Fibroblast of lung (primary cell): ENCODE data around the gene KRTAP10-12. TPM values are rescaled to one million over a fixed set of nuclear protein-coding genes. Genes with fewer than 3 reads are reported as not detected.

Experiments used
- DNase-seq, 2 donors: peaks; one replicate each; pipeline versions ENCODE4 v3.0.0 to v3.0.0-alpha.2; 2010; ENCODE audit warnings: low read depth in 2 of 2
- H2AFZ ChIP-seq: 2 replicates; pipeline ENCODE4 v1.5.1; 2012; ENCODE audit warnings: low read length, control low read depth, inconsistent platforms
- H3K27ac ChIP-seq: 2 replicates; pipeline ENCODE4 v1.5.1; 2011; ENCODE audit warnings: low read length, control low read depth; ENCODE audit not compliant: insufficient read depth
- H3K27me3 ChIP-seq: 2 replicates; pipeline ENCODE4 v1.5.1; 2011; ENCODE audit warnings: mild to moderate bottlenecking, low read length; ENCODE audit not compliant: control insufficient read depth, insufficient read depth
- H3K36me3 ChIP-seq: 2 replicates; pipeline ENCODE4 v1.5.1; 2011; ENCODE audit warnings: low read length; ENCODE audit not compliant: control insufficient read depth, insufficient read depth
- H3K4me1 ChIP-seq: 2 replicates; pipeline ENCODE4 v1.5.1; 2011; ENCODE audit warnings: low read length; ENCODE audit not compliant: control insufficient read depth, insufficient read depth; ENCODE audit errors: extremely low read depth
- H3K4me2 ChIP-seq: 2 replicates; pipeline ENCODE4 v1.5.1; 2011; ENCODE audit warnings: low read length, control low read depth; ENCODE audit not compliant: insufficient read depth; ENCODE audit errors: extremely low read depth
- H3K4me3 ChIP-seq, 4 experiments: fragments of 200-600 bp in 1 of 4; sonication (generic) in 1 of 4; replicated peaks in 1 of 4; 2 replicates each; pipeline ENCODE4 v1.5.1; 2011 to 2016; ENCODE audit warnings: low read length in 4 of 4, low read depth in 3 of 4, mild to moderate bottlenecking in 3 of 4, control low read depth in 2 of 4, inconsistent platforms in 1 of 4, mixed read lengths in 1 of 4; ENCODE audit not compliant: insufficient read depth in 1 of 4; ENCODE audit errors: control extremely low read depth in 1 of 4
- H3K79me2 ChIP-seq: 2 replicates; pipeline ENCODE4 v1.5.1; 2012; ENCODE audit warnings: mild to moderate bottlenecking, low read length, inconsistent platforms; ENCODE audit not compliant: control insufficient read depth, insufficient read depth
- H3K9ac ChIP-seq: 2 replicates; pipeline ENCODE4 v1.5.1; 2011; ENCODE audit warnings: mild to moderate bottlenecking, low read length, control low read depth; ENCODE audit not compliant: insufficient read depth
- H3K9me3 ChIP-seq: 2 replicates; pipeline ENCODE4 v1.5.1; 2012; ENCODE audit warnings: low read depth, low read length; ENCODE audit not compliant: control insufficient read depth, insufficient read depth
- H4K20me1 ChIP-seq: 2 replicates; pipeline ENCODE4 v1.5.1; 2011; ENCODE audit warnings: low read length; ENCODE audit not compliant: control insufficient read depth, insufficient read depth; ENCODE audit errors: extremely low read depth
- EZH2 ChIP-seq: IDR thresholded peaks from 2 replicates; pipeline ENCODE4 v1.5.1; 2012; ENCODE audit warnings: low read length, control low read depth, mild to moderate bottlenecking; ENCODE audit errors: missing control alignments
- polyA plus RNA-seq, 2 donors: library from polyadenylated mRNA; depleted of rRNA in 1 of 2; stranded (reverse) in 1 of 2; unstranded in 1 of 2; fragments of >200 nt; gene quantifications; 2 replicates each; pipeline ENCODE4 v1.2.1, GENCODE V29; 2011 to 2012; ENCODE audit warnings: missing spikeins in 1 of 2
- total RNA-seq: library from RNA; depleted of rRNA; stranded (reverse); fragments of >200 nt; gene quantifications from 2 replicates; pipeline ENCODE4 v1.2.1, GENCODE V29; 2014
- TF ChIP-seq, protein P1 (sequence below), 2 donors: IDR thresholded peaks in 1 of 2; conservative IDR thresholded peaks in 1 of 2; 1 replicate in 1 of 2; 2 replicates in 1 of 2; pipeline ENCODE4 v1.5.1; 2011 to 2012; ENCODE audit warnings: low read length in 2 of 2, control low read depth in 1 of 2, inconsistent platforms in 1 of 2, low read depth in 1 of 2, mild to moderate bottlenecking in 1 of 2

Gene KRTAP10-12
- total and polyA plus RNA-seq, 2 donors (not counting 1 experiment from before 2014, with no cell fraction given), result not detected

GRCh38 chr21:44708866-44709425 is 12.0 kb downstream of the KRTAP10-12 start:
- Histone ChIP-seq H3K9me3 (no peaks in the 10 kb centered on the region), H2AFZ (no peak overlapping the region), H3K9ac (no peak overlapping the region), H3K4me1 (no peaks in the 10 kb centered on the region), H4K20me1 (no peaks in the 10 kb centered on the region), H3K27me3 (peaks cover 63% of the 10 kb centered on the region), H3K79me2 (no peaks in the 10 kb centered on the region), H3K27ac (no peak overlapping the region), H3K4me3 (no peak overlapping the region), H3K4me2 (no peak overlapping the region), H3K36me3 (no peaks in the 10 kb centered on the region)
- no peak for DNase-seq
- no peak for TF ChIP-seq EZH2
- TF ChIP-seq, protein P1, sequence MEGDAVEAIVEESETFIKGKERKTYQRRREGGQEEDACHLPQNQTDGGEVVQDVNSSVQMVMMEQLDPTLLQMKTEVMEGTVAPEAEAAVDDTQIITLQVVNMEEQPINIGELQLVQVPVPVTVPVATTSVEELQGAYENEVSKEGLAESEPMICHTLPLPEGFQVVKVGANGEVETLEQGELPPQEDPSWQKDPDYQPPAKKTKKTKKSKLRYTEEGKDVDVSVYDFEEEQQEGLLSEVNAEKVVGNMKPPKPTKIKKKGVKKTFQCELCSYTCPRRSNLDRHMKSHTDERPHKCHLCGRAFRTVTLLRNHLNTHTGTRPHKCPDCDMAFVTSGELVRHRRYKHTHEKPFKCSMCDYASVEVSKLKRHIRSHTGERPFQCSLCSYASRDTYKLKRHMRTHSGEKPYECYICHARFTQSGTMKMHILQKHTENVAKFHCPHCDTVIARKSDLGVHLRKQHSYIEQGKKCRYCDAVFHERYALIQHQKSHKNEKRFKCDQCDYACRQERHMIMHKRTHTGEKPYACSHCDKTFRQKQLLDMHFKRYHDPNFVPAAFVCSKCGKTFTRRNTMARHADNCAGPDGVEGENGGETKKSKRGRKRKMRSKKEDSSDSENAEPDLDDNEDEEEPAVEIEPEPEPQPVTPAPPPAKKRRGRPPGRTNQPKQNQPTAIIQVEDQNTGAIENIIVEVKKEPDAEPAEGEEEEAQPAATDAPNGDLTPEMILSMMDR (conservative IDR thresholded peaks at IDR 0.05 in 1 of 2, IDR thresholded peaks at IDR 0.05 in 1 of 2; ENCODE audit: low read depth in 1 of 2, low read length in 2 of 2), result no peak

GRCh38 chr21:44709426-44710293 is 12.7 kb downstream of the KRTAP10-12 start:
- peak in 1 of 2 donors; percentile 16 for DNase-seq
- no peak overlapping the region for H3K4me3 ChIP-seq
- H2AFZ ChIP-seq, result no peak overlapping the region
- H3K9ac ChIP-seq, result no peak overlapping the region
- H3K9me3 ChIP-seq, result no peaks in the 10 kb centered on the region
- no peak overlapping the region for H3K27ac ChIP-seq
- H3K4me1 ChIP-seq, result no peaks in the 10 kb centered on the region
- H3K4me2 ChIP-seq, result no peak overlapping the region
- peaks cover 62% of the 10 kb centered on the region for H3K27me3 ChIP-seq
- peak; percentile 70 for TF ChIP-seq EZH2
- TF ChIP-seq, protein P1 (conservative IDR thresholded peaks at IDR 0.05 in 1 of 2, IDR thresholded peaks at IDR 0.05 in 1 of 2; ENCODE audit: low read depth in 1 of 2, low read length in 2 of 2), result no peak
- no peaks in the 10 kb centered on the region for H4K20me1 ChIP-seq
- no peaks in the 10 kb centered on the region for H3K79me2 ChIP-seq
- no peaks in the 10 kb centered on the region for H3K36me3 ChIP-seq

DNA sequence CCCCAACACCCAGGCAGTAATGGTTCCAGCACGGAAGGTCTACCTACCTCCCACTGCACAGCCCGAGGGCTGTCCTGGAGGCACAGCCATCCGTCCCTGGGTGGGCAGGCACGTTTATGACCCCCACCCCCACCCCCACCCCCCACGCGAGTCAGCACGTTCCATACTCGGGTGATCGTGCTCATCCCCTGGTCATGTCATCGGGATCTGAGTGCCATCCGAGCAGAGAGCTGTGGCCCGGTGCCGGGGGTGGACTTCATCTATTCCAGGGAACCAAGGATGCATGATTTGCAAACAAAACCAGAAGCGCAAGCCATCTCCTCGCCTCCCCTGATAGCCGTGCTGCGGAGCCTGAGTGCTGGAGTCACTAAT is 13.3 kb downstream of the KRTAP10-12 start:
- Histone ChIP-seq H3K4me3 (no peak overlapping the region), H3K4me1 (no peaks in the 10 kb centered on the region), H3K9me3 (no peaks in the 10 kb centered on the region), H3K9ac (no peak overlapping the region), H3K36me3 (no peaks in the 10 kb centered on the region), H2AFZ (no peak overlapping the region), H3K27ac (no peak overlapping the region), H3K79me2 (no peaks in the 10 kb centered on the region), H3K27me3 (peaks cover 65% of the 10 kb centered on the region), H3K4me2 (no peak overlapping the region), H4K20me1 (no peaks in the 10 kb centered on the region)
- DNase-seq, result no peak
- TF ChIP-seq EZH2, result peak; percentile 38
- TF ChIP-seq, protein P1 (conservative IDR thresholded peaks at IDR 0.05 in 1 of 2, IDR thresholded peaks at IDR 0.05 in 1 of 2; ENCODE audit: low read depth in 1 of 2, low read length in 2 of 2), result no peak
